CD14-positive monocyte (primary cell): ENCODE data around the gene FBH1. TPM values are rescaled to one million over a fixed set of nuclear protein-coding genes. Genes with fewer than 3 reads are reported as not detected.

ENCODE experiments used
- DNase-seq, 3 donors: peaks; one replicate each; pipeline ENCODE4 v3.0.0-alpha.2; 2011 to 2022
- H2AFZ ChIP-seq: 2 replicates; pipeline ENCODE4 v1.6.0; 2012; ENCODE audit warnings: mild to moderate bottlenecking, low read depth, low read length, inconsistent platforms; ENCODE audit not compliant: insufficient read depth, poor library complexity, severe bottlenecking
- H3K27ac ChIP-seq, 2 donors: 1 replicate in 1 of 2; 2 replicates in 1 of 2; pipeline ENCODE4 v1.5.1; 2012 to 2013; ENCODE audit warnings: low read length in 2 of 2, control low read depth in 1 of 2, inconsistent platforms in 1 of 2, low read depth in 1 of 2, mild to moderate bottlenecking in 1 of 2
- H3K27me3 ChIP-seq, 2 donors: one replicate each; pipeline versions ENCODE4 v1.6.0 to v1.6.1; 2011 to 2013; ENCODE audit warnings: low read length in 2 of 2; ENCODE audit not compliant: control insufficient read depth in 2 of 2, insufficient read depth in 2 of 2
- H3K36me3 ChIP-seq, 2 donors: replicated peaks in 1 of 2; 1 replicate in 1 of 2; 2 replicates in 1 of 2; pipeline versions ENCODE4 v1.5.1 to v1.6.1; 2012 to 2013; ENCODE audit warnings: low read length in 2 of 2, control low read depth in 1 of 2, inconsistent platforms in 1 of 2, mild to moderate bottlenecking in 1 of 2; ENCODE audit not compliant: insufficient read depth in 2 of 2, control insufficient read depth in 1 of 2
- H3K4me1 ChIP-seq, 2 donors: 1 replicate in 1 of 2; 2 replicates in 1 of 2; pipeline versions ENCODE4 v1.5.1 to v1.6.1; 2012 to 2013; ENCODE audit warnings: low read length in 2 of 2, control low read depth in 1 of 2, inconsistent platforms in 1 of 2, mild to moderate bottlenecking in 1 of 2, moderate library complexity in 1 of 2; ENCODE audit not compliant: insufficient read depth in 2 of 2, control insufficient read depth in 1 of 2
- H3K4me2 ChIP-seq: replicated peaks from 2 replicates; pipeline ENCODE3; 2012; ENCODE audit warnings: low read length, moderate library complexity, mild to moderate bottlenecking; ENCODE audit not compliant: poor library complexity, severe bottlenecking; ENCODE audit errors: extremely low read depth
- H3K4me3 ChIP-seq, 3 experiments: fragments of 200-600 bp in 1 of 3; sonication (generic) in 1 of 3; replicated peaks in 1 of 3; 1 replicate in 2 of 3; 2 replicates in 1 of 3; pipeline ENCODE4 v1.5.1; 2011 to 2013; ENCODE audit warnings: low read length in 3 of 3, mild to moderate bottlenecking in 3 of 3, control low read depth in 2 of 3, low read depth in 2 of 3, inconsistent platforms in 1 of 3, moderate library complexity in 1 of 3
- H3K79me2 ChIP-seq: 2 replicates; pipeline ENCODE4 v1.6.0; 2012; ENCODE audit warnings: mild to moderate bottlenecking, control low read depth, inconsistent platforms, low read length, moderate library complexity; ENCODE audit not compliant: insufficient read depth
- H3K9ac ChIP-seq: 2 replicates; pipeline ENCODE4 v1.6.0; 2017; ENCODE audit warnings: low read length, mild to moderate bottlenecking; ENCODE audit not compliant: insufficient read depth, poor library complexity, severe bottlenecking
- H3K9me3 ChIP-seq, 2 donors: replicated peaks in 1 of 2; 1 replicate in 1 of 2; 2 replicates in 1 of 2; pipeline versions ENCODE4 v1.5.1 to v1.6.1; 2012 to 2013; ENCODE audit warnings: low read length in 2 of 2, control low read depth in 1 of 2; ENCODE audit not compliant: control insufficient read depth in 1 of 2, insufficient read depth in 1 of 2
- H4K20me1 ChIP-seq: 2 replicates; pipeline ENCODE4 v1.6.0; 2012; ENCODE audit warnings: mild to moderate bottlenecking, low read length, control low read depth, moderate library complexity; ENCODE audit not compliant: insufficient read depth
- H3K27ac Mint-ChIP-seq, 7 donors: one replicate each; pipeline ENCODE4 v1.8.0; 2020; ENCODE audit warnings: mild to moderate bottlenecking in 7 of 7, mixed read lengths in 7 of 7, moderate library complexity in 6 of 7, inconsistent platforms in 2 of 7
- H3K27me3 Mint-ChIP-seq, 3 donors: one replicate each; pipeline ENCODE4 v1.8.0; 2021 to 2022; ENCODE audit warnings: low read depth in 3 of 3, mild to moderate bottlenecking in 3 of 3, mixed read lengths in 3 of 3, moderate library complexity in 3 of 3, inconsistent platforms in 1 of 3
- H3K36me3 Mint-ChIP-seq, 2 donors: one replicate each; pipeline ENCODE4 v1.8.0; 2020; ENCODE audit warnings: mixed read lengths in 2 of 2, inconsistent platforms in 1 of 2, mild to moderate bottlenecking in 1 of 2
- H3K4me1 Mint-ChIP-seq: one replicate; pipeline ENCODE4 v1.8.0; 2020; ENCODE audit warnings: mild to moderate bottlenecking, mixed read lengths
- H3K4me3 Mint-ChIP-seq, 2 donors: one replicate each; pipeline ENCODE4 v1.8.0; 2020; ENCODE audit warnings: mild to moderate bottlenecking in 2 of 2, mixed read lengths in 2 of 2, moderate library complexity in 1 of 2
- H3K9me3 Mint-ChIP-seq, 7 donors: one replicate each; pipeline ENCODE4 v1.8.0; 2020 to 2022; ENCODE audit warnings: mixed read lengths in 7 of 7, mild to moderate bottlenecking in 6 of 7, moderate library complexity in 6 of 7, inconsistent platforms in 2 of 7
- CTCF ChIP-seq: fragments of 200-600 bp; IDR thresholded peaks from one replicate; pipeline ENCODE4 v1.8.0; 2022; ENCODE audit warnings: antibody characterized with exemption, mild to moderate bottlenecking
- WGBS: methylation state at CpG from one replicate; pipeline ENCODE4 v1.1.5; 2013; ENCODE audit warnings: missing lambda C conversion rate; ENCODE audit not compliant: insufficient coverage; 5-methylcytosine and 5-hydroxymethylcytosine counted together
- intact Hi-C, 2 donors: fragments of 100-400 bp; cut with micrococcal nuclease; formaldehyde crosslinking; loops; one replicate each; pipeline versions ENCODE4 v1.15.0 to v1.15.1; 2023
- polyA plus RNA-seq, 3 donors: library from polyadenylated mRNA; depleted of rRNA in 1 of 3; unstranded in 2 of 3; stranded (reverse) in 1 of 3; fragments of 300-500 nt in 2 of 3; fragments of >200 nt in 1 of 3; fragmentation: Illumina TruSeq in 2 of 3; gene quantifications; 1 replicate in 2 of 3; 2 replicates in 1 of 3; pipeline ENCODE4 v1.2.3, GENCODE V29; 2012 to 2021

The FBH1 gene
- polyA plus RNA-seq, 3 donors: 33.9 to 73.3 (median 48.3) TPM

DNA sequence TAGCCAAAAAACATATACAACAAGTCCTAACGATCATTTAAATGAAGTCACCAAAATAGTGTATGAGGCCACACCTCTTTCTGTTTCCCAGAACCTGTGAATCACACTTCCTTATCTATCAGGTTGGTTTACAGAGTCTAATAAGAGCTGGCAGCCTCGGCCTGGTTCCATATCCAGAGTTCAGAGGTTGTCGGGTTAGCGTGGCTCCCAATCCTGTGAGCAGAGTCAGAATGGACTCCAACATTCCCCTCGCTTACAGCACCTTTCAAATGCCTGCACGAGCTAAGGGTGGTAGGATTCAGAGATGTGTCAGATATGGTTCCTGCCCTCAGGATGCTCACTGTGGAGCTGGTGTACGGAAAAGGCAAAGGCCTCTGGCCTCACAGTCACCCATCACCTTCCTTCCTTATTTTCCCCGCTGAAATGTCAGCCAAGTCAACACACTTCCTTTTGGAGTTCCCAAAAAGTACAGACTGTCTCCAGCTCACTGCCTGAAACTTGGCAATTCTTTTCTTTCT lies 81.3 kb downstream of the FBH1 start:
- no peak overlapping the region for H2AFZ ChIP-seq
- Mint-ChIP-seq H3K36me3 (peaks cover 17 to 30% of the 10 kb centered on the region in 2 donors), H3K27me3 (no peaks in the 10 kb centered on the region), H3K4me3 (peak overlapping the region in 1 of 2 donors; percentile 39), H3K27ac (peak overlapping the region in 5 of 7 donors; percentile 8 to 80 (median 67)), H3K4me1 (peaks cover 38% of the 10 kb centered on the region), H3K9me3 (no peaks in the 10 kb centered on the region)
- peak overlapping the region in 1 of 3 experiments; percentile 7 for H3K4me3 ChIP-seq
- H3K9ac ChIP-seq: no peak overlapping the region
- peak overlapping the region; percentile 32 for H3K4me2 ChIP-seq
- H3K27me3 ChIP-seq: no peaks in the 10 kb centered on the region
- peak overlapping the region; percentile 18 to 68 for H3K27ac ChIP-seq
- intact Hi-C loops: loop anchor here in 1 of 2 donors (10.0 kb wide), 1 partner anchor 287 kb away; the partner anchor contains the start of gene TASOR2
- peak in 2 of 3 donors; percentile 26 to 62 for DNase-seq
- H3K79me2 ChIP-seq: peaks cover 61% of the 10 kb centered on the region
- WGBS: 0% methylated on average over 1 of the region's 8 CpGs
- H3K36me3 ChIP-seq: peaks cover 0 to 18% of the 10 kb centered on the region in 2 donors
- H4K20me1 ChIP-seq: peaks cover 39% of the 10 kb centered on the region
- no peaks in the 10 kb centered on the region for H3K9me3 ChIP-seq
- peaks cover 20 to 31% of the 10 kb centered on the region in 2 donors for H3K4me1 ChIP-seq
- TF ChIP-seq CTCF: no peak

DNA sequence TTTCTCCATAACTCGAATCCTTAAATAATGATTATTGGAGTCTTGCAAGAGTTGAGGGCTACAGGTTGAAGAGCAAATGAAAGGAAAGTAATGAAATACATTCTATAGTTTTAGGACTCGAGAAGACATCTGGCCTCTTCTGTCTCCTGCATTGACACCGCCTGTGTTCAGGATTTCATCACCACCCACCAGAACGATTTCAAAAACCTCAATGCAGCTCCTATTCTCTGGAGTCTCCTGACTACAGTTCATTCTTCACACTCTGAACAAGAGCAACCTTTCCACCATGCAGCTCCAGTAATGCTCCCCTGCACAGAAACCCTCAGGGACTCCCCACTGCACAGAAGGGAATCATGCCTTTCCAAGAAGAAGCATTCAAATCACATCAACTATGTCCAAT lies 81.8 kb downstream of the FBH1 start:
- Histone ChIP-seq H3K9me3 (no peaks in the 10 kb centered on the region), H2AFZ (no peak overlapping the region), H3K9ac (no peak overlapping the region), H3K27me3 (no peaks in the 10 kb centered on the region), H3K4me3 (peak overlapping the region in 1 of 3 experiments; percentile 7), H3K4me1 (peaks cover 20 to 31% of the 10 kb centered on the region in 2 donors), H3K79me2 (peaks cover 66% of the 10 kb centered on the region), H4K20me1 (peaks cover 34% of the 10 kb centered on the region), H3K4me2 (peak overlapping the region; percentile 32), H3K27ac (peak overlapping the region in 1 of 2 donors; percentile 68), H3K36me3 (peaks cover 0 to 17% of the 10 kb centered on the region in 2 donors)
- Mint-ChIP-seq H3K36me3 (peaks cover 17 to 30% of the 10 kb centered on the region in 2 donors), H3K27me3 (no peaks in the 10 kb centered on the region), H3K4me3 (no peak overlapping the region), H3K9me3 (no peaks in the 10 kb centered on the region), H3K4me1 (peaks cover 39% of the 10 kb centered on the region), H3K27ac (peak overlapping the region in 6 of 7 donors; percentile 57 to 80 (median 70))
- 15% methylated on average over 4 of the region's 4 CpGs for WGBS
- intact Hi-C loops: loop anchor here in 1 of 2 donors (10.0 kb wide), 1 partner anchor 287 kb away; the partner anchor contains the start of gene TASOR2
- no peak for TF ChIP-seq CTCF
- no peak for DNase-seq
